Lung (tissue), 12 donors: ENCODE data around the gene DEFB114. TPM values are rescaled to one million over a fixed set of nuclear protein-coding genes. Genes with fewer than 3 reads are reported as not detected.

ENCODE experiments used
- ATAC-seq: fragments of 200-7000 bp; cut with Tn5 transposase; one replicate; pipeline ENCODE4 v1.9.1; 2020; ENCODE audit warnings: moderate number of reproducible peaks; ENCODE audit not compliant: insufficient read depth, low FRiP score
- DNase-seq, 3 donors: peaks; one replicate each; pipeline ENCODE4 v3.0.0-alpha.2; 2013 to 2017
- H3K27ac ChIP-seq, 2 donors: one replicate each; pipeline ENCODE4 v1.5.1; 2013; ENCODE audit warnings: mild to moderate bottlenecking in 2 of 2, moderate library complexity in 2 of 2, control low read depth in 1 of 2, inconsistent platforms in 1 of 2, low read depth in 1 of 2, low read length in 1 of 2
- H3K27me3 ChIP-seq, 3 donors: one replicate each; pipeline ENCODE4 v1.5.1; 2013; ENCODE audit warnings: low read length in 2 of 3; ENCODE audit not compliant: control insufficient read depth in 3 of 3, insufficient read depth in 3 of 3
- H3K36me3 ChIP-seq, 4 donors: one replicate each; pipeline ENCODE4 v1.5.1; 2013; ENCODE audit warnings: low read length in 4 of 4, mild to moderate bottlenecking in 1 of 4, moderate library complexity in 1 of 4; ENCODE audit not compliant: control insufficient read depth in 4 of 4, insufficient read depth in 4 of 4
- H3K4me1 ChIP-seq, 5 donors: one replicate each; pipeline ENCODE4 v1.5.1; 2013; ENCODE audit warnings: low read length in 5 of 5, mild to moderate bottlenecking in 2 of 5, moderate library complexity in 1 of 5; ENCODE audit not compliant: control insufficient read depth in 5 of 5, insufficient read depth in 5 of 5
- H3K4me3 ChIP-seq: one replicate; pipeline ENCODE4 v1.5.1; 2013; ENCODE audit warnings: mild to moderate bottlenecking, control low read depth, moderate library complexity
- H3K9ac ChIP-seq, 2 donors: one replicate each; pipeline ENCODE4 v1.5.1; 2013; ENCODE audit warnings: low read length in 2 of 2, control low read depth in 1 of 2; ENCODE audit not compliant: insufficient read depth in 1 of 2
- H3K9me3 ChIP-seq, 4 donors: one replicate each; pipeline ENCODE4 v1.5.1; 2013; ENCODE audit warnings: low read length in 3 of 4, mild to moderate bottlenecking in 1 of 4, moderate library complexity in 1 of 4; ENCODE audit not compliant: control insufficient read depth in 4 of 4, insufficient read depth in 3 of 4
- CTCF ChIP-seq: IDR thresholded peaks from 2 replicates; pipeline ENCODE4 v1.5.1; 2012; ENCODE audit warnings: mild to moderate bottlenecking; ENCODE audit errors: control extremely low read depth, extremely low read depth
- WGBS, 2 donors: extraction: QIAGEN DNeasy Blood & Tissue Kit; methylation state at CpG; one replicate each; pipeline ENCODE4 v1.1.7; 2013; 5-methylcytosine and 5-hydroxymethylcytosine counted together
- polyA plus RNA-seq, 2 donors: library from polyadenylated mRNA; stranded (reverse); fragments of 200-250 nt; gene quantifications; one replicate each; pipeline ENCODE4 v1.2.1, GENCODE V29; 2013
- total RNA-seq, 2 donors: library from RNA; depleted of rRNA in 1 of 2; stranded (reverse); fragments of >200 nt in 1 of 2; gene quantifications; one replicate each; pipeline ENCODE4 v1.2.1, GENCODE V29; 2014 to 2021
- donor health status: control.
- donor health status: control.
- donor health status: Bipolar disorder and iron deficiency.
- donor health status: healthy.
- donor health status: DM: yes; HTN: yes; CAD: no.

Gene DEFB114
- total and polyA plus RNA-seq, 4 donors: not detected

DNA sequence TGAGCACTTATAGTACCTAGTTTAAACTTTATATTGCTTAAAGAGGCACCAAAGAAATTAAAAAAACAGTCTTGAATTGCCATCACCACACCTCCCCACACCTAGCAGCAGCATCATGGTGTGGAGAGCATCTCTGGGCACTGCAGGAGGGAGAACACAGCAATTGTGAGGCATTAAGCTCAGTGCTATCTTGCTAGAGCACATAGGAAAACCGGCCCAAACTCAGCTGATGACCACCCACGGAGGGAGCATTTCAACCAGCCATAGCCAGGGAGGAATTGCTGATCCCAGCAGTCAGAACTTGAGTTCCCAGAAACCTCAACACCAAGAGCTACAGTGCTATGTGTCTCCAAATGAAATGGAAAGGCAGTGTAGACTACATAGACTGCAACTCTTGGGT lies 24.9 kb upstream of the DEFB114 start:
- Histone ChIP-seq H3K4me3 (no peak overlapping the region), H3K27ac (no peak overlapping the region), H3K27me3 (no peaks in the 10 kb centered on the region), H3K4me1 (no peaks in the 10 kb centered on the region), H3K9me3 (no peaks in the 10 kb centered on the region), H3K9ac (no peak overlapping the region), H3K36me3 (no peaks in the 10 kb centered on the region)
- DNase-seq (no peak), ATAC-seq (no peak)
- WGBS, 2 donors: 68 to 71% methylated on average over 2 of the region's 2 CpGs
- TF ChIP-seq CTCF: no peak

DNA sequence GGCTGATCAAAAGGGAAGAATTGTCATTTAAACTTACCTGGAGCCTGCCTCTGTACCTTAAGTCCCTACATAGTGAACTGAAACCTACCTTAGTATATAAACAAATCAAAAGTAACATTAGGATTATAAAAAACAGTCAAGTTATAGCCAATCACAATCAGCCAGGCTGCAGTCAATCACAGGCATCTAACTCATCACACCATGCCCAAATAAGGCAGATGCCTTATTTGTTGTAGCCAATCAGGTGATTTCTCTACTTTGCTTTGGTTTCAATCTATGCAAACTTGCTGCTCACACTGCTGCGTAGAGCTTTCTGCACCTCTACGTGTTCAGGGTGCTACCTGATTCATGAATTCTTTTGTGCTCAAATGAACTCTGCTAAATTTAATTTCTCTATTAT lies 23.8 kb upstream of the DEFB114 start:
- no peak for ATAC-seq
- Histone ChIP-seq H3K9ac (no peak overlapping the region), H3K9me3 (no peaks in the 10 kb centered on the region), H3K27me3 (no peaks in the 10 kb centered on the region), H3K4me3 (no peak overlapping the region), H3K4me1 (no peaks in the 10 kb centered on the region), H3K36me3 (no peaks in the 10 kb centered on the region), H3K27ac (no peak overlapping the region)
- 94 to 95% methylated on average over 2 of the region's 2 CpGs for whole genome bisulfite sequencing, 2 donors
- DNase-seq: no peak
- TF ChIP-seq CTCF: no peak

DNA sequence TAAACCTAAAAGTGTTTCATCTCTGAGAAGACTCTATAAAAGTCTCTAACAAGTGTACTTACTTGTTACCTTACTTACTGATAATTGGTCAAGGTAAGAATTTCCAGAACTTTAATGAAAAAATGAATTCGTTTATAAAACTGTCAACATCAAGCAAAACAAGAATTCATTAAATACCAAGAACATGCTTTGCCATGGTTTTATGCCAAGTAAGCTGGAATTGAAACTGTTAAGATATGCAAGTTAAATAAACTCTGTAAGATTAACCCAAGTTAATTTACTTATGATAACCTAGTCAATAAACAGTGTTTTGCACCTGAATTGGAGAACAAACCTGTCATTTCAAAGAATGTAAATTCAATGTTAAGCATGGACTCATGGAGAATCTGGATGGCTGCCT lies 22.6 kb upstream of the DEFB114 start:
- Histone ChIP-seq H3K4me3 (no peak overlapping the region), H3K36me3 (no peaks in the 10 kb centered on the region), H3K4me1 (no peaks in the 10 kb centered on the region), H3K27me3 (no peaks in the 10 kb centered on the region), H3K9me3 (no peaks in the 10 kb centered on the region), H3K9ac (no peak overlapping the region), H3K27ac (no peak overlapping the region)
- WGBS, 2 donors: 55 to 72% methylated on average over 1 of the region's 1 CpG
- TF ChIP-seq CTCF: no peak
- ATAC-seq (no peak), DNase-seq (no peak)

GRCh38 chr6:49982046-49982445 lies 18.1 kb upstream of the DEFB114 start:
- H3K4me3 ChIP-seq: no peak overlapping the region
- H3K9ac ChIP-seq: no peak overlapping the region
- no peaks in the 10 kb centered on the region for H3K27me3 ChIP-seq
- no peak for DNase-seq
- H3K4me1 ChIP-seq: peaks cover 0 to 2% (median 0%) of the 10 kb centered on the region in 5 donors
- ATAC-seq: no peak
- no peaks in the 10 kb centered on the region for H3K36me3 ChIP-seq
- no peak overlapping the region for H3K27ac ChIP-seq
- H3K9me3 ChIP-seq: no peaks in the 10 kb centered on the region
- no peak for TF ChIP-seq CTCF
- 87 to 92% methylated on average over 2 of the region's 2 CpGs for WGBS, 2 donors
